ENCODE results near the gene SPATS2L. TPM values are rescaled to one million over a fixed set of nuclear protein-coding genes. Genes with fewer than 3 reads are reported as not detected.

The SPATS2L gene
- total RNA-seq, 3 donors from 2014 or later, result 61.3 to 67.5 (median 64.5) TPM

GRCh38 chr2:200394045-200394444 lies 87.6 kb downstream of the SPATS2L start:
- Histone ChIP-seq H3K27me3 (no peaks in the 10 kb centered on the region), H3K4me1 (no peaks in the 10 kb centered on the region), H3K9me3 (no peaks in the 10 kb centered on the region), H3K27ac (no peak overlapping the region), H3K36me3 (no peaks in the 10 kb centered on the region), H3K4me3 (no peak overlapping the region)
- intact Hi-C loops (cut with DNase I; ENCODE audit: low total_unique reads), result no loop called here
- TF ChIP-seq CTCF (IDR thresholded peaks at IDR 0.05) (no peak), POLR2AphosphoS5 (IDR thresholded peaks at IDR 0.05) (no peak), POLR2A (IDR thresholded peaks at IDR 0.05) (no peak)
- no peak for DNase-seq (ENCODE audit: low spot score in 2 of 2)

GRCh38 chr2:200396781-200397242 lies 90.3 kb downstream of the SPATS2L start:
- H3K27ac ChIP-seq, result no peak overlapping the region
- intact Hi-C loops (cut with DNase I; ENCODE audit: low total_unique reads), result no loop called here
- no peak for TF ChIP-seq POLR2A (IDR thresholded peaks at IDR 0.05)
- no peak for TF ChIP-seq POLR2AphosphoS5 (IDR thresholded peaks at IDR 0.05)
- no peak for TF ChIP-seq CTCF (IDR thresholded peaks at IDR 0.05)
- no peaks in the 10 kb centered on the region for H3K4me1 ChIP-seq
- DNase-seq (ENCODE audit: low spot score in 2 of 2), result no peak
- no peaks in the 10 kb centered on the region for H3K36me3 ChIP-seq
- no peak overlapping the region for H3K4me3 ChIP-seq
- H3K9me3 ChIP-seq, result no peaks in the 10 kb centered on the region
- H3K27me3 ChIP-seq, result no peaks in the 10 kb centered on the region

GRCh38 chr2:200397785-200398184 lies 91.3 kb downstream of the SPATS2L start:
- Histone ChIP-seq H3K9me3 (no peaks in the 10 kb centered on the region), H3K4me3 (no peak overlapping the region), H3K36me3 (no peaks in the 10 kb centered on the region), H3K27me3 (no peaks in the 10 kb centered on the region), H3K27ac (no peak overlapping the region), H3K4me1 (no peaks in the 10 kb centered on the region)
- TF ChIP-seq POLR2AphosphoS5 (IDR thresholded peaks at IDR 0.05), result no peak
- no peak for TF ChIP-seq CTCF (IDR thresholded peaks at IDR 0.05)
- TF ChIP-seq POLR2A (IDR thresholded peaks at IDR 0.05), result no peak
- DNase-seq (ENCODE audit: low spot score in 2 of 2), result no peak
- intact Hi-C loops (cut with DNase I; ENCODE audit: low total_unique reads), result no loop called here

- TF ChIP-seq CTCF (IDR thresholded peaks at IDR 0.05) (no peak), POLR2AphosphoS5 (IDR thresholded peaks at IDR 0.05) (no peak), POLR2A (IDR thresholded peaks at IDR 0.05) (no peak)
- Histone ChIP-seq H3K4me1 (no peaks in the 10 kb centered on the region), H3K36me3 (no peaks in the 10 kb centered on the region), H3K27me3 (no peaks in the 10 kb centered on the region), H3K27ac (no peak overlapping the region), H3K4me3 (no peak overlapping the region), H3K9me3 (no peaks in the 10 kb centered on the region)
- intact Hi-C loops (cut with DNase I; ENCODE audit: low total_unique reads), result no loop called here
- DNase-seq (ENCODE audit: low spot score in 2 of 2), result no peak
These were observed 92.6 kb downstream of the SPATS2L start for GRCh38 chr2:200399046-200399445.

GRCh38 chr2:200399636-200400035 lies 93.1 kb downstream of the SPATS2L start:
- H3K4me3 ChIP-seq, result no peak overlapping the region
- no peak overlapping the region for H3K27ac ChIP-seq
- H3K36me3 ChIP-seq, result no peaks in the 10 kb centered on the region
- H3K9me3 ChIP-seq, result no peaks in the 10 kb centered on the region
- no peak for DNase-seq (ENCODE audit: low spot score in 2 of 2)
- H3K27me3 ChIP-seq, result no peaks in the 10 kb centered on the region
- intact Hi-C loops (cut with DNase I; ENCODE audit: low total_unique reads), result no loop called here
- no peaks in the 10 kb centered on the region for H3K4me1 ChIP-seq
- TF ChIP-seq POLR2A (IDR thresholded peaks at IDR 0.05), result no peak
- TF ChIP-seq CTCF (IDR thresholded peaks at IDR 0.05), result no peak

Data from breast epithelium (tissue), 4 donors.